GM15510 (cell line): Measurements from ENCODE around the gene ARSD.

Experiments
- POLR2A ChIP-seq: IDR thresholded peaks from 3 replicates; pipeline ENCODE4 v1.6.1; 2011; ENCODE audit warnings: borderline replicate concordance; ENCODE audit not compliant: insufficient read length; ENCODE audit errors: extremely low read depth

Gene ARSD

GRCh38 chrX:2933125-2933900 lies 4.2 kb upstream of the ARSD start:
- TF ChIP-seq POLR2A = no peak

GRCh38 chrX:2931612-2932011 lies 2.5 kb upstream of the ARSD start:
- TF ChIP-seq POLR2A = no peak

DNA sequence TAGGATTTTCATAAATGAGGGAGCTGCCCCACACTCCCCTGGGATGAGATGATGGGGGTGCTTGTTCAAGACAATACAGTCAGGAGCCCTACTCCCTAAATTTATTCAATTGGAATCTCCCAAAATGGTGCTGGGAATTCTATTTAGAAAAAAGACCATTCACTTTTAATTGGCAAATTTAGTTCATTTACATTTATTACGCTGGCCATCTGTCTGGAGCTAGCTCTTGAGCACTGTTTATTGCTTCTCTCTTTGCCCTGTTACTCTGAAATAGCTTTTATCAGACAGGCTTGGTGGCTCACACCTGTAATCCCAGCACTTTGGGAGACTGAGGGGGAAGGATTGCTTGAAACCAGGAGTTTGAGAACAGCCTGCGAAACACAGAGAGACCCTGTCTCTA lies 2.0 kb upstream of the ARSD start:
- no peak for TF ChIP-seq POLR2A

DNA sequence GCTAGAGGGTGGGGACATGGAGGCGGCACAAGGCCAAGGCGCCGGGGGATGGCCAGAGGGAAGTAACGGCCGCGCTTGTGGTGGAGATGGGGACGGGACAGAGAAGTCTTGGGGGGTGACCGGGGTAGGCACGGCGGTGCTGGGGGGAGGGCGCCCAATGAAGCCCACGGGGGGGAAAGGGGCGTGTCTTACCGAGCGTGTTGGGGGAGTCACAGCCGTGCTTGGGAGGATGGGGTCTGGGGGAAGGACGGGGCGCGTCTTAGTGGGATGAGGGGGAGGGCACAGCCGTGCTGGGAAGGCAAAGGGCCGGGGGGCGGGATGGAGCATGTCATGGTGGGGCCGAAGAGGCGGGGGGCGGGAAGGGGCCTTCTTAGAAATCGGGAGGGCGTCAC lies 952 bp downstream of the ARSD start:
- TF ChIP-seq POLR2A = no peak

GRCh38 chrX:2926664-2927275 lies 2.4 kb downstream of the ARSD start:
- TF ChIP-seq POLR2A = no peak

DNA sequence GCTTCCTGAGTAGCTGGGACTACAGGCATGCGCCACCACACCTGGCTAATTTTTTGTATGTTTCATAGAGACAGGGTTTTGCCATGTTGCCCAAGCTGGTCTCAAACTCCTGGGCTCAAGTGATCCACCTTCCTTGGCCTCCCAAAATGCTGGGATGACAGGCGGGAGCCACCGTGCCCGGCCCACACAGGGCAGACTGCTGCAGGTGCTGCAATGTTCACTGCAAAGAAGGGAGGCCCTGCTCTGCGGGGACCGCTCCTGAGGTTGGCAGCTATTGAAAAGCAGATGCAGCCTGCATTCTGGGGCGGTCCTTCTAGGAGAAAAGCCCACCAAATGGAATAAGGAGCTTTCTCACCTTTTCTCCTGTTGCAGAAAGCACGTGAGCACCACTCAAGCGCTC lies 5.0 kb downstream of the ARSD start:
- no peak for TF ChIP-seq POLR2A

- no peak for TF ChIP-seq POLR2A
Measured at GRCh38 chrX:2921750-2922149, 7.4 kb downstream of the ARSD start.

- TF ChIP-seq POLR2A = no peak
Measured at GRCh38 chrX:2921193-2921592, 7.9 kb downstream of the ARSD start.

GRCh38 chrX:2917767-2918166 lies 11.4 kb downstream of the ARSD start:
- no peak for TF ChIP-seq POLR2A

GRCh38 chrX:2913118-2913517 lies 16.0 kb downstream of the ARSD start:
- TF ChIP-seq POLR2A = no peak

GRCh38 chrX:2910109-2910508 lies 19.0 kb downstream of the ARSD start:
- TF ChIP-seq POLR2A = no peak

GRCh38 chrX:2908125-2908685 lies 20.9 kb downstream of the ARSD start:
- no peak for TF ChIP-seq POLR2A

DNA sequence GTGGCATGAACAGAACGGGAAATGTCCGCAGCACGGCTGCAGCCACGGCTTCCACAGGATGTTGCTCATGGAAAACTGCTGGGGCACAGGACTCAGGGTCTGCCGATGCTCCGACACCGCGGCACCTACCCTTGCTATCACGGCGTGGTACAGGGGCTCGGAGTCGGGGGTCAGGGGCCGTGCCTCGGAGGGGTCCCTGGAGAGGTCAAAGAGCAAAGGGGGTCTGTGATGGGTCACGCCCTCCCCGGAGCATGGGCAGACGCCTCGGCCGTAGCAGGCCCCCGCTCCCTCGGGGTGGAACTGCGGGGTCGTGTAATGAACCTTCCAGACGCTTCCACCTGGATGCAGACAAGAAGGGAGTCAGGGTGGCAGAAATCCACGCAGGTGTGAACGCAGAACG lies 21.8 kb downstream of the ARSD start:
- TF ChIP-seq POLR2A = no peak

GRCh38 chrX:2903366-2903765 lies 25.8 kb downstream of the ARSD start:
- TF ChIP-seq POLR2A = no peak

- TF ChIP-seq POLR2A = no peak
Measured at GRCh38 chrX:2902841-2903240, 26.3 kb downstream of the ARSD start.
